GM18517 (cell line): Measurements from ENCODE around the gene BICDL1.

ENCODE experiments used
- ATAC-seq: cut with Tn5 transposase; IDR thresholded peaks from one replicate; pipeline ENCODE4 v1.9.1; 2021; ENCODE audit warnings: mild to moderate bottlenecking, moderate library complexity; ENCODE audit not compliant: unreplicated experiment

Gene BICDL1

DNA sequence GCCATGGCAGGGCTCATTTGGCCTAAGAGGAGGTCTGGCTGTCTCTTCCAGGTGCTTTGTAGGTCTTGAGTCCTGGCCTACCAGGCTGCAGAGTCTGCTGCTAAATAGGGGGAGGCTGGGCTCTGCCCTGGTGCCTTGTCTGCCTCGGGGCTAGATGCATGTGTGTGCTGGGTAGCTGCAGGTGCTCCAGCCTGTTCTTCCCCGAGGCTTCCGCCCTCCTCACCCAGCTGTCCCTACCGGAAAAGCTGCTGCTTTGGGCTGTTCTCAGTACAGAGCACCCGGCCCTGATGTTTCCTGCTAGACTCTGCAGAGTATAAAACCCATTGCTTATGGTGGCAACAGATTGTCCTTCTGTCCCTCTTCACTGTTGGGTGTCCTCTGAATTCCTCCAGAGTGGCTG, 89.8 kb downstream of the BICDL1 start:
- ATAC-seq: no peak

DNA sequence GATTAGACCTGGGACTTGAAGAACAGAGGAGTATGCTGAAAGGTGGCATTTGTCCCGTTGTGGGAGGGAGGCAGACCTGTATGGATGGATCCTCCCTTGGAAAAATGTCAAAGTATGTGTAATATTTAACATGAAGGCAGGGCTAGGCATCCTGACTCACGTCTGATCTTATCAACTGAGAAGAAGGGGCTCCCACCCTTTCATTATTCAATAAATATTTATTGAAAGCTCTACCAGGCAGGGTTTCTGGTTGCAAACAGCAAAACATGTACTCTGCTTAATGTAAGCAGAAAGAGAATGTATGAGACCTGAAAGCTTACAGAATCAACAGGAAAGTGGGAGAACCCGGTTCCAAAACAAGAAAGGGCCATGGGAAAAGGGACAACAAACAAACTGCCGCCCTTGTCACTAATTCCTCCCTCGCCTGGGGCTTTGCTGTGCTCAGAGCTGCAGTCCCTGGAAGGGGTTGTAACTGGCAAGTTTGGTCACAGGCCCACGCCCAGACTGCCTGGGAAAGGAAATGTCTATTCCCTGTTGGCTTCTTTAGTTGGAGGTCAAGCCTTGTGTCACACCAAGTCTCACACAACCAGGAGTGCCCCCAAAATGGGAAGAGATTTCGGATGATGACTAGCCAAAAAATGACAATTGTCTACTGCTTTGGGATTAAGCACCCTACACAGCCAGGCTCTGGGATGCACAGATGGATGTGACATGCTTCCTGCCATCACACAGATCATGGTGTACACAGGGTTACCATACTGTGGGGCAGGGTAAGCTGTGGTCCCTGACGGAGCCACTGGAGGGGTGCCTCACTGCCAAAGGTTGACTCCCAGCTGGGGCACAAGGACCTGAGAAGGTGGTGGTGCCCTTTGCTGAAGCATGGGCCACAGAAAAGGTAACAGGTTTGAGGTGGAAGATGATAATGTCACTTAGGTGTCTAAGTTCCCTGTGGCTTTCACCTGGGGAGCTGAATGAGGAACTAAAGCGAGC, 90.7 kb downstream of the BICDL1 start:
- ATAC-seq: no peak

DNA sequence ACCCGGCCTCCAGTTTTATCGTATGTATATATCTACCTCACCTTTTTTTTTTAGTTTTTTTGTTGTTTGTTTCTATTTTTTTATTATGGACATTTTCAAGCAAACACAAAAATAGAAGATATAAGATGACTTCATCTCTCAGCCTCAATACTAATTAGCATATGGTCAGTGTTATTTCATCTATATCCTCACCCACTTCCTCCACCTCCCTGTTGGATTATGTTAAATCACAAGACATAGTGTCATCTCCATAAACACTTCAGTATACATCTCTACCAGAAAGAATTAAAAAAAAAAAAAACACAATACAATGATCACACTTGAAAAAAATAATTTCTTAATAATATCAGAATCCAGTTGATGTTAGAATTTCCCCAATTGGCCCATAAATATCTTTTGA, 92.6 kb downstream of the BICDL1 start:
- ATAC-seq: no peak

DNA sequence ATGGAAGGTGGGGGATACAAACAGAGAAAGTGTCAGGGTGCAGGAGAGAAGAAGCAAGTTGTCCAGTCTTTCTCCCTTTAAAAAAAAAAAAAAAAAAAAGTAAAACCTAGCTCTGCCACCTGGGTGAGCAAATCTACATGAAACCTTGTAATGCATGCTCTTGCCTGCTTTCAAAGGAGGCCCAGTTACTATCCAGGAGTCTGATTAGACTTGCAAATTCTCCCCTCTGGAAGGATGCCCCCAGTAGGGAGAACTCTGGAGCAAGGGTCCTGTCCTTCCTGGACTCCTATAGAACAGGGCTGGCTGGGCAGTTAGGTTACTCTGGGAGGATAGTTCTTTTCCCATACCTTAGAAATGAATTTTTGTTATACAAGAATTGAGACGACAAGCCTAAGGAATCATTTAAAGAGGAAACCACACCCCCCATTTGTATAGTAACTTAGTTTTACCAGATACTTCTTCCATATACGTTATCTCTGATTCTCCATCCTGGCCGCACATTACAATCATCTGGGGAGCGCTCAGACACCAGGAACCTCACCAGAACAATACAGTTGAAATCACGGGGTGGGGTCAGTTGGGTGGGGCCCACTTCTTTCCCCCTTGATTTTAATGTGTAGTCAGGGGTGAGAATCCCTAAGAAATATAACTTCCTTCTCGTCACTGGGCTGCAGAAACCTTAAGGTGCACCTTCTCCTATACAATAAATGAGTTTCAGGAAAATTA, 97.0 kb downstream of the BICDL1 start:
- ATAC-seq: no peak

DNA sequence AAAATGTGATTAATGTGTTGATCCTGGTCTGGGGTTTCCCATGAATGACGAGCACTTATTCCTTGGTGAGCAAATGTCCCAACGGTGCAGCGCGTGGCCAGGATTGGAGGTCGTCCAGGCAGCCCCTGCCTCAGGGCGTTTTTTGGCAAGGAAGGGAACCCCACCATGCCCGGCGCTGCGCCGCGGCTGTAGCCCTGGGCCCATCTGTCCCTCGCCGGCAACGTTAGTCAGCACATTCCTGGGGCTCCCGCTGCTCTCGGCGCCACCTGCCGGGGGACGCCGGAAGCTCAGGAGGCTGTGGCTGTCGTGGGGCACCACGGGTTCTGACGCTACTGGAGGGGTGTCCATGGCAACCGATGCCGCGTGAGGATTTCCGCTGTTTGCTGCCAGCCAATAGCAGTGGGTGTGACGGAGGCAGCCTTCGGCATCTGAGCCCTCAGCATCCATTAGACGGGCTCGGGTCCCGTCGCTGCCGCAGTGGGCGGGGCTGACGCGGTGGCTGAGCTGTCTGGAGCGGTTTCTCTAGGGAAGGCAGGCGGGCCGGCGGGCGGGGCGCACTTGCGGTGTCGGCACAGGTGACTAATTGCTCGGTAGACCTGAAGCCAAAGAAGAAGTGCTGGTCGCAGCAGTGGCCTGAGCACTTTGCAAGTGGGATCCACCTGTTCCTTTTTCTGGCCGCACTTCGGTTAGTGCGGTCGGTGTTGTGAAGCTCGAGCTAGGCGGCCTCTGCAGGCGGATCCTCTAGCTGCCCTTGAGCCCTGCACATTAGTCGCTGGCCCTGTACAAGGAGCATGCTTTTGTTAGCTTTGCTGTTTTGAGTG, 98.0 kb downstream of the BICDL1 start:
- peak; percentile 98 for ATAC-seq

DNA sequence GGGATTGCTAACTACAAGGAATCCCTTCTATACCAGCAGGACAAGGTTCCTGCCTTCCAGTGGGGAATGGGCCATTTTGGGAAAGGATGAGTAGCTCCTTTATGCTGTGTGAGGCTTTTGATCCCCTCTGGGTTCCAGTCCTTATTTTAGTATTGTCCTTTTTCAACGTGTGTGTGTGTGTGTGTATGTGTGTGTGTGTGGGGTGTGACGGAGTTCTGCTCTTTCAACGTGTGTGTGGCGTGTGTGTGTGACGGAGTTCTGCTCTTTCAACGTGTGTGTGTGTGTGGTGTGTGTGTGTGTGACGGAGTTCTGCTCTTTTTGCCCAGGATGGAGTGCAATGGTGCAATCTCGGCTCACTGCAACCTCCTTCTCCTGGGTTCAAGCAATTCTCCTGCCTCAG, 100.1 kb downstream of the BICDL1 start:
- ATAC-seq: no peak

DNA sequence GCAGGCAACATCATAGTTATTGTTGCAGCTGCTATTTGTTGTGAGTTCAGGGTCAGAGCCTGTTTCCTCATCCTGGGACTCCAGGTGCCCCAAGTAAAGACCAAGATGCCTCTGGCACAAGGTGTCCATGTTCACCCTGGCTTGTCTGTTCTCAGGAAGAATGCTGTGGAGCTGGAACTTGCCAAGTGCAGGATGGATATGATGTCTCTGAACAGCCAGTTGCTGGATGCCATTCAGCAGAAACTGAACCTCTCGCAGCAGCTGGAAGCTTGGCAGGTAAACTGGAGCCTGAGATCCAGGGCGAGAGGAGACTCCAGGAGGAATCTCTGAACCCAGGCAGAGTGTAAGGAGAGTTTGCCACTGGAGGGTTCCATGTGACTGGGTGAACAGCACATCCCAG, 100.8 kb downstream of the BICDL1 start:
- ATAC-seq: no peak

DNA sequence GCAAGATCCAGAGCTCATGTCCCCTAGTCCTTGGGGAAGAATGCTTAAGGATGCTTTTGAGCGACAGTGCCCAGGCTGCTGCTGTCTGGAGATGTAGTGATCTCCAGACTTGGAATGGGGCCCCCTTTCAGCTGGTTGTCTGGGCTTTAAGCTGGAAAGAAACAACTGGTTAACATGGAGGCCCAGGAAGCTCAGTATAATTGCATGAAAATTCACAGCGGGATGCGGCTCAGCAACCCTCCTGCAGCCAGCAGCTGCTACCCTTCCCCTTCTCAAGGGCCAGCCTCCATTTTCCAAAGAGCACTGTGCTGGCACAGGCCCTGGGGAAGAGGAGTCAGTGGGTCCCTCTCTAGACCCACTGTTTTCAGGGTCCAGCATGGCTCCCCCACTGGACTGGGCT, 101.2 kb downstream of the BICDL1 start:
- no peak for ATAC-seq

DNA sequence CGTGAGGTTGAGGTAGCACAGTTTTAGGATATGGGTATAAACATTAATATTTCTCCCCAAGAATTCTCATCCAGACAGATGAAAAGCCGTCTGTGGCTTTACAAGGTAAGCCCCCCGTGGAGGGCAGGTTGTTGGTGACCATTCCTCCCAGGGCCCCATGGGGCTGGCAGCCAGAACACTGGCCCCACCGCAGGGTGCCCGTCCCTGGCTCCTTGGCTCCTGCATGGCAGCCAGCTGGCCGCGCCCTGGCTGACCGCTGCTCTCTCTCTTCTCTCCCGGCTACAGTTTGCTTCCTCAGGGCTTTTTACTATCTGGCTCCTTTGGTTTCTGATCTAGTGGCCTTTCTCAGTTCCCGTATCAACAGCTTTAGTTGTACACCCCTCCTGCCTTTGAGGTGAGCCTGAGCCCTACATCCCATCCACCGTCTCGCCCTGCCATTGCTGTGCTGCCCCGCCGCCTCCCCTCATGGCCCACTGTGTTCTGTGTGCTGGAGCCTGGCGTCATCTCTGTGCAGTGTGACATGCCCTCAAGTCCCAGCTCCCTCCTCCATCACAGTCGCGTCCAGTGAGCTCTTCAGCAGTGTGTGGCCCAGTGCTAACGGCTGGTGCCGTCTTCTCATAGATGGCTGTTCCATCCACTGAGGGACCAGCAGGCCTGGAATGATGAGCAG, 101.7 kb downstream of the BICDL1 start:
- ATAC-seq: no peak

DNA sequence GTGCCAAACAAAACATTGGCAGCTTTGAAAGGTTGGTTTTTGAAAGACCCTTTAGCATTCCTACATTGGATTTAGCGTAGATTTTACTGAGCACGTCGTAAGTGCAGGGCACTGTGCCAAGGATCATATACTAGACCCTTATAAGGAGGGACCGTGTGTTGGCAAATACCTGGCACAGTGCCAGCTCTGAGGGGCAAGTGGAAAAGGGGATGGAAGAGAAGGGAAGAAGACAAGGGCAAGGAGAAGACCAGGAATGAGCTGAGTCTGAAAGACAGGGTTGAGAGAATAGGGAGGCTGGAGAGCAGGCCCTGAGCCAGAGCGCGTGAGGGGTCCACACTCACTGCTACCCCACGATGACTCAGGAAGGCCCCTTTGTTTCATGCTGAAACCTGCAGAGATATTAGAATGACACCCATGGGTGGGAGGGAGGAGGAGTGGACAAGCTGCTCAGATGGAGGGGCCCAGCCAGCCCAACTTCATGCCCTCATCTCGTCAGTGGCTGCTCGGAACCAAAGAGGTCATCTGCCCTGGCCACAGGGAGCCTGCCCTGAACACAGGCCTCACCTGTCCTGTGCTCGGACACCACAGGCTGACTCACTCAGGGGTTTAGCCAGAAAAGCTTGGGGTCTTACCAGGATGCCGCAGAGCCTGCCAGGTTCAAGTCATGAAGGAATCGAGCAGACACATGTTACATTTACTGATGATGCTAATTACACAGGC, 102.5 kb downstream of the BICDL1 start:
- ATAC-seq: no peak

DNA sequence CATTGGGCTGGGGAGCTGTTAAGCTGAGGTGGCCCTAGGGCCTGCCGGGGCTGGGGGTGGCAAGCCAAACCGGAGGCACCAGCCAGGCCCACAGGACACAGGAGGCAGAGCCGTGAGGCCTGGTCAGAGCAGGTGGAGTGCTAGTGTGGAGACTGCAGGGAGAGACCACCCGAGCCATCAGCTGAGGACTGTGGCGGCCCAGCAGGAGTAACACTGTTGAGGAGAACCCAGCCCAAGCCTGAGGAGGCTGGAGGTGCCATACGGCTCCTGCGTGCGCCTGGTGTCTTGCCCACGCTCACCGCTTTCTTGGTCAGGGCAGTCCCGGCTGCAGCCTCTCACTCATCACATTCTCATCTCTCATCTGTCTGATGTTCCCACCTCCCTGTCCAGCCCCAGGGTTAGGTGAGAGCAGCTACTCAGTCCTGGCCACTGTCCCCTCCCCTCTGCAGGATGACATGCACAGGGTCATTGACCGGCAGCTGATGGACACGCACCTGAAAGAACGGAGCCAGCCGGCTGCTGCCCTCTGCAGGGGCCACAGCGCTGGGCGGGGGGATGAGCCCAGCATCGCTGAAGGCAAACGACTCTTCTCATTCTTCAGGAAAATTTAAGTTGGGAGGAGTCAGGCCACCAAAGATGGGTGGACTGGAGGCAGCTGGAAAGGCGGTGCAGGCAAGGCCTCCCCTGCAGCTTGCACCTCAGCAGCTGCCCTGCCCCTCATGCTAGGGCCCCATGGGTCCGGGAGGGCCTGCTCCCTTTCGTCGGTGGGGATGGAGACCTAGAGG, 103.7 kb downstream of the BICDL1 start:
- ATAC-seq: no peak

DNA sequence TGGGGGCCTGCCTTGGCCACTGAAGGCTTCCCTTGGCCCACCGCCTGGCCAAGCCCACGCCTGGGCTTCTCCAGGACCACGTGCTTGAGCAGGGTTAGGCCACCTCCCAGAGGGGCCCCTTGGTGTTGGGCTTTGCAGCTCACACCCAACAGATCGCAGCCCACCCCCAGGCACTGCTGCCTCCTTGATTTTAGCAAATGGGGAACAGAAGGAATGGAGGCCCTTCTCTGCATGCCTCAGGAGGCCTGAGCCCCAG, 104.2 kb downstream of the BICDL1 start:
- no peak for ATAC-seq

DNA sequence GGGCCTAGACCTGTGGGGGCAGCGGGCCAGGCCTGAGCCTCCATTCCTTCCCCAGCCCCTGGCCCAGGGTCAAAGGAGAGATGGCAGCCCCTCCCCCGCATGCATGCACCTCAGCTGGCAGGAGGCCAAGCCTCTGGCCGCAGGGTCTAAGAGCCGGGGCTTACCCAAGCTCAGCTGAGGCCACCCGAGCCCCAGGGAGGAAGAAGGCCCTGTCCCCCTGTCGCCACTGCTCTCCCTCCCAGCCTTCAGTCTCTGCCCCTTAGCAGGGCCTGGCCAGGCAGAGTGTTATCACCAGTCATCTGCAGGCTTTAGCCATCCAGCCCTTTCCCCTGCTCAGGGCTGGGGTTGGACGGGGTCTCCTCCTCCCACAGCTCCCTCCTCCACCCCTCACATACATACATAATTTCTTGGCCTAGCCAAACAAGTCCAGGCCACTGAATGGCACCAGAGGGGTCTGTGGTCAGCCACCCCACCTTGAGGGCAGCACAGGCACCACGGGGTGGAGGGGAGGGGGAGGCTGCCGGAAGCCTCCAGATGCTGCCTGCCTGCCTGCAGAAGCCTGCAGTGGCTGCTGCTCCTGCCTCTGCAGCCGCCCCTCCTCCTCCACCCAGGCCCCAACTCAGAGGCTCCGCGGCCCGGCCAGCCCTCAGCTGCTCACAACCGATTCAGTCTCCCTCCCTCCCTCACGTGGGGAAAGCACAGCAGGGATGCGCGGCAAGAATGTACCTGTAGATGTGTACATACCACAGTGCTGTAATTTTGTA, 104.7 kb downstream of the BICDL1 start:
- ATAC-seq: no peak

DNA sequence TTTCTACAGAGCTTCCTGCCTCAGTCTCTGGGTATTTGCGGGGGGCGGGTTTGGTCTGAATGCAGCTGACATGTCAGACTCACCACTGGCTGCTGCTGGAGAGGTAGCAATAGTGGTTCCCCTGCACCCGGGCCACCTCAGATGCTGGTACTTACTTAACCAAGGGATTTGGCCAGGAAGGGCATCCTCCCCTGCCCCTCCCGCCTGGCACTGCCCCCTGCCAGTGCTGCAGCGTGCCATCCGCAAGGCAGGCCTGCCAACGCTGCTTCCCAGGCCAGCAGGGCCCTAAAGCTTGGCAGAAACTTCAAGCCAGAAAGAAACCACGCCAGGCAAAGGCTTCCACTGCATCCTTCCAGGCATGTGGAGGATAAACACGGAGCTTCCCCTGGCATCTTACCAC, 105.4 kb downstream of the BICDL1 start:
- ATAC-seq: no peak

DNA sequence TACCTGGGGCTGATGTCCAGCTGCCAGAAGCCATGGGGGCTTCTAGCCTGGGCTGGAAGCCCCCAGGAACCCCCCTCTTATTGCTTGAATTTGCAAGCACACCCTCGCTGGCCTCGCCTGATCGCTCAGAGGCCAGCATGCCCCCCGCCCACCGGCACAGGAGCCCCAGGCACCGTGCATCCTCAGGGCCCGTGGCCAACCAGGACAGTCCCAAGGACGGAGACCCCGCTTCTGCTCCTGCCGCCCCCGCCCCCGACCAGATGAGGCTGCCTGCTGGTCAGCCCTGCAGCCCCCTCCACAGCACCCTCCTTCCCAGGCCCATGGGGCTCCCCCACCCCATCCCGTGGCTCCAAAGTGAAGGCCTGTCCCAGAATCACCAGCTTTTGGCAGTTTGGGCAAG, 106.3 kb downstream of the BICDL1 start:
- ATAC-seq: no peak

DNA sequence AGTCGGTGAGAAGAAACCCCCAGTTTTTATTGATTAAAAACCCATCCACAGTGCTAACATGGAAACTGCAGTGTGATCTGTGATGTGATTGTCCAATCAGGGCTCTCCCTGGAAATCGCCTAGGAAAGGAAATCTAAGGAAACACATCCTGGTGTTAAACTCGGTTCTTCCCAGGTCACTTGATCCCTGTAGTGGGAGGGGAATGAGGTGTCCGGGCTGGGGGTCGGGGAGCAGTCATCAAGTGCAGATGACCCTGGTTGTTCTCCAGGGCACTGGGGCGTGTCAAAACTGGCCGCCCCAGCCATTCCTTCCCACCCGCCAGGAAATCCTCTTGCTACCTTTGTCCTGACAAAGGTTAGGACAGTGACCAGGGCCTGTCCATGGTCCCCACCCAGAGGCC, 106.7 kb downstream of the BICDL1 start:
- no peak for ATAC-seq

DNA sequence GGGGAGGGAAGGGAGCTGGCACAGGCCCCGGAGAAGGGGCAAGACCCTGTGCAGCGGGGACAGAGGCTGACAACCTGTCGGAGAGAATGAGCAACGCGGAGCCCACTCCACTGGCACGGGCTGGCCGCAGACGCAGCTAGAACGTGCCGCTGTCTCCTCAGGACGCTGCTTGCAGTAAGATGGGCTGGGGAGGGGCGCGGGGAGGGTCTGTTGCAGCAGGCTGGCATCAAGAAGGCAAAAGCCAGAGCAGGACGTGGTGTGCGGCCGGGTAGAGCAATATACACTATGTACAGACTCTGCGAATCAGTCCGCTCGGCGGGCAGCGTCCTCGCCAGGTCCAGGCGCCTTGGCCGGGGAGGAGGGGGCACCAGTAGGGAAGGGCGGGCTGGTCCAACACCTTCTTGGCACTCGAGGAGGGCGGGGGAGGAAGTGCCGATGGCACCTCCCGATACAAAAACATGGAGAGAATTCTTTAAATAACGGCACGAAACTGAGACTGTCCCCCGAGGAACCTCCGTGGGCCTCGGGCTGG, 107.7 kb downstream of the BICDL1 start:
- ATAC-seq: no peak

DNA sequence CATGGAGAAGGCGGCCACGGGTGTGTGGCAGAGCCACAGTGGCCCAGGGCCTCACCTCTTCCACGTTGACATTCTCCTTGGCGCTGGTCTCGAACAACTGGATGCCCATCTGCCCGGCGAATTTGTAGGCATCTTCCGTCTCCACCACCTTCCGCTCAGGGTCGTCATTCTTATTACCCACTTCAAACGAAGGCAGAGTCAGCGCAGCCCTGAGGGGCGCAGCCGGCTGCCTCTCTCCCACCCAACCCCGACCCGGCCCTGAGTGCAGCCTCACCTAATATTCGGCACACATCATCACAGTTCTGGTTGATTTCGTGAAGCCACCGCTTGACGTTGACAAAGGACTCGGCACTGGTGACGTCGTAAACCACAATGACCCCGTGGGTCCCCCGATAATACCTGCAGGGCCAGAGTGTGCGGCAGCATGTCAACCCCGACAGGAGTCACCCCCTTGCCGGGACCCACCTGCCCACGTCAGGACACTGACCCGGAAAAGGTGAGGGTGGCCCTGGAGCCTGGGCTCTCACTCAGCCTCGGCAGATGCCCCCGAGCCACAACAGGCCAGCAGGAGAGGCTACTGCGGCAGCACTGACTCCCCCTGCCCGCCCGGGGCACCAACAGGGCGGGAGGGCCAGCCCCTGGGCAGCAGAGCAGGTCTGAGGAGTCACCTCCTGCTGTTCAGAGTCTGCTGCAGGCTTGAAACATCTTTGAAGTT, 109.9 kb downstream of the BICDL1 start:
- ATAC-seq: no peak
